GM23338 (cell line): Measurements from ENCODE around the gene CCDC106.

ENCODE experiments used
- CREB1 ChIP-seq: fragments of 250-450 bp; sonication (Bioruptor Pico); IDR thresholded peaks from 2 replicates; pipeline ENCODE4 v1.5.0; 2020; ENCODE audit warnings: low read depth, mild to moderate bottlenecking, moderate library complexity
- EZH2 ChIP-seq: fragments of 200-600 bp; sonication (generic); IDR thresholded peaks from one replicate; pipeline ENCODE4 v1.8.0; 2017; ENCODE audit warnings: antibody characterized with exemption, mild to moderate bottlenecking, low read depth; ENCODE audit not compliant: unreplicated experiment
- EZH2phosphoT487 ChIP-seq: fragments of 200-600 bp; sonication (generic); IDR thresholded peaks from one replicate; pipeline ENCODE4 v1.8.1; 2018; ENCODE audit warnings: antibody characterized with exemption; ENCODE audit not compliant: unreplicated experiment
- NANOG ChIP-seq: IDR thresholded peaks from 2 replicates; pipeline ENCODE4 v1.6.1; 2016; ENCODE audit warnings: antibody characterized with exemption, borderline replicate concordance
- POLR2AphosphoS5 ChIP-seq: IDR thresholded peaks from 2 replicates; pipeline ENCODE4 v1.6.1; 2016; ENCODE audit warnings: antibody characterized with exemption, low read depth
- REST ChIP-seq: IDR thresholded peaks from one replicate; pipeline ENCODE4 v1.6.1; 2018; ENCODE audit warnings: antibody characterized with exemption; ENCODE audit not compliant: unreplicated experiment
- ZNF114 ChIP-seq: fragments of 250-450 bp; sonication (Bioruptor Pico); IDR thresholded peaks from 2 replicates; pipeline ENCODE4 v1.5.0; 2020; ENCODE audit warnings: mild to moderate bottlenecking, moderate library complexity
- TF ChIP-seq, protein P1 (sequence below), 2 experiments: fragments of 200-600 bp in 1 of 2; sonication (generic) in 1 of 2; conservative IDR thresholded peaks; 2 replicates each; pipeline versions ENCODE4 v1.5.1 to v1.6.1; 2016 to 2017; ENCODE audit warnings: antibody characterized with exemption in 2 of 2, low read depth in 2 of 2, mild to moderate bottlenecking in 2 of 2, moderate library complexity in 1 of 2

DNA sequence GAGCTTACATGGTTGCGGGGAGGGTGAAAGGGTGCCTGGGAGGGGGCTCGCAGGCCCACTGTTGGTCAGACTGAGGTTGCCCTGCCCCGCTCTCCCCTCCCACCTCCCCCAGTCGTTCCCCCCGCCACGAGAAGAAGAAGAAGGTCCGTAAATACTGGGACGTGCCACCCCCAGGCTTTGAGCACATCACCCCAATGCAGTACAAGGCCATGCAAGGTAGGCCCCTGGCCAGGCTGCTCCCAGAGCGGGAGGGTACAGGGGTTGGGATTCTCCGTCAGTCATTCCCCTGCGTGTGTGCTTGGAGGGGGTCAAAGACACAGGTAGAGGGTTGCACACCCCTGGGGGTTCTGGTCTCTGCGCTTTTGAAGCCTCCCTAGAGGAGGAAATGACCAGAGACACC, 12.4 kb downstream of the CCDC106 start:
- TF ChIP-seq, protein P1, sequence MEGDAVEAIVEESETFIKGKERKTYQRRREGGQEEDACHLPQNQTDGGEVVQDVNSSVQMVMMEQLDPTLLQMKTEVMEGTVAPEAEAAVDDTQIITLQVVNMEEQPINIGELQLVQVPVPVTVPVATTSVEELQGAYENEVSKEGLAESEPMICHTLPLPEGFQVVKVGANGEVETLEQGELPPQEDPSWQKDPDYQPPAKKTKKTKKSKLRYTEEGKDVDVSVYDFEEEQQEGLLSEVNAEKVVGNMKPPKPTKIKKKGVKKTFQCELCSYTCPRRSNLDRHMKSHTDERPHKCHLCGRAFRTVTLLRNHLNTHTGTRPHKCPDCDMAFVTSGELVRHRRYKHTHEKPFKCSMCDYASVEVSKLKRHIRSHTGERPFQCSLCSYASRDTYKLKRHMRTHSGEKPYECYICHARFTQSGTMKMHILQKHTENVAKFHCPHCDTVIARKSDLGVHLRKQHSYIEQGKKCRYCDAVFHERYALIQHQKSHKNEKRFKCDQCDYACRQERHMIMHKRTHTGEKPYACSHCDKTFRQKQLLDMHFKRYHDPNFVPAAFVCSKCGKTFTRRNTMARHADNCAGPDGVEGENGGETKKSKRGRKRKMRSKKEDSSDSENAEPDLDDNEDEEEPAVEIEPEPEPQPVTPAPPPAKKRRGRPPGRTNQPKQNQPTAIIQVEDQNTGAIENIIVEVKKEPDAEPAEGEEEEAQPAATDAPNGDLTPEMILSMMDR (conservative IDR thresholded peaks at IDR 0.05; ENCODE audit: low read depth in 2 of 2) = no peak
- TF ChIP-seq REST (no peak), EZH2phosphoT487 (no peak), POLR2AphosphoS5 (no peak), CREB1 (no peak), EZH2 (no peak), ZNF114 (CRISPR knock-in tag) (no peak), NANOG (no peak)
